ENCODE measurements around the gene COG3. TPM values are rescaled to one million over a fixed set of nuclear protein-coding genes. Genes with fewer than 3 reads are reported as not detected.

COG3 gene
- polyA plus RNA-seq, 2 donors: 9.2 to 25.0 TPM

Other genes with a start within 250 kb of the COG3 start
- 1,000 to 10,000 TPM; 5,857 to 6,692 TPM for gene TPT1, start 123.8 kb upstream of the COG3 start, polyA plus RNA-seq
- gene SLC25A30, start 46.6 kb upstream of the COG3 start, polyA plus RNA-seq: 1 to 10 TPM; 2.2 to 3.1 TPM
- gene ERICH6B, start 150.8 kb downstream of the COG3 start, polyA plus RNA-seq: not detected
- not detected for gene CBY2, start 237.4 kb downstream of the COG3 start, polyA plus RNA-seq